Measurements from ENCODE around the gene MERTK.
A peak's percentile ranks its signal among the peaks of the same experiment; 100 is the strongest.

The MERTK gene

DNA sequence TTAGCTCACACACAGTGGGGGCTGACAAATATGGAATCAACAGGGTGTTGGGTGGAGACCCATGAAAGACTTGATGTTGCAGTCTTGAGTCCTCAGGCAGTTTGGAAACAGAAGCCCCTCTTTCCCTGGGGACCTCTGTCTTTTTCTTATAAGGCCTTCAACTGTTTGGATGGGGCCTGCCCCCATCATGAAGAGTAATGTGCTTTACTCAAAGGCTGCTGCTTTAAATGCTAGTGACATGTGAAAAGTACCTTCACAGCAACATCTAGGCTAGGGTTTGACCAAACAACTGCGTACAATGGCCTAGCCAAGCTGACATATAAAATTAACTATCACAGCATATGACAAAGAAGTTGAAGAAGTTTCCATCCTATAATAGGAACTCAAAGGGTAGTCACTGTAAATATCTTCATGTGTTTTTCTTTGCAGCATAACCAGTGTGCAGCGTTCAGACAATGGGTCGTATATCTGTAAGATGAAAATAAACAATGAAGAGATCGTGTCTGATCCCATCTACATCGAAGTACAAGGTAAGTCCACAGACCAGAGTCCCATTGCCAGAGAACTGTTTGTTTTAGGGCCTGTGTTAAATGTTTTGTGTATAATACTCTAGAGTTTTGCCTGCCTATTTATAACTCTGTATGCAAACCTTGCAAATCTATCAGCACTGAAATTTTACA lies 46.3 kb downstream of the MERTK start:
- H3K27me3 ChIP-seq, result no peaks in the 10 kb centered on the region
- H3K4me1 ChIP-seq, result peaks cover 0 to 32% (median 0%) of the 10 kb centered on the region in 10 experiments; a peak in 4 of 20 replicates
- no peak overlapping the region for H3K27ac ChIP-seq
- H4K20me1 ChIP-seq, result peaks cover 0 to 95% (median 0%) of the 10 kb centered on the region in 11 experiments; a peak in 6 of 22 replicates
- no peak overlapping the region for H3K4me2 ChIP-seq
- H3K9me3 ChIP-seq (replicated peaks in 1 of 11), result no peaks in the 10 kb centered on the region
- TF ChIP-seq Cebpa-rat (IDR thresholded peaks at IDR 0.05), result no peak
- H3K4me3 ChIP-seq, result no peak overlapping the region
- no peak overlapping the region for H3K9ac ChIP-seq
- peaks cover 0 to 97% (median 0%) of the 10 kb centered on the region in 11 experiments; a peak in 6 of 22 replicates for H3K36me3 ChIP-seq

DNA sequence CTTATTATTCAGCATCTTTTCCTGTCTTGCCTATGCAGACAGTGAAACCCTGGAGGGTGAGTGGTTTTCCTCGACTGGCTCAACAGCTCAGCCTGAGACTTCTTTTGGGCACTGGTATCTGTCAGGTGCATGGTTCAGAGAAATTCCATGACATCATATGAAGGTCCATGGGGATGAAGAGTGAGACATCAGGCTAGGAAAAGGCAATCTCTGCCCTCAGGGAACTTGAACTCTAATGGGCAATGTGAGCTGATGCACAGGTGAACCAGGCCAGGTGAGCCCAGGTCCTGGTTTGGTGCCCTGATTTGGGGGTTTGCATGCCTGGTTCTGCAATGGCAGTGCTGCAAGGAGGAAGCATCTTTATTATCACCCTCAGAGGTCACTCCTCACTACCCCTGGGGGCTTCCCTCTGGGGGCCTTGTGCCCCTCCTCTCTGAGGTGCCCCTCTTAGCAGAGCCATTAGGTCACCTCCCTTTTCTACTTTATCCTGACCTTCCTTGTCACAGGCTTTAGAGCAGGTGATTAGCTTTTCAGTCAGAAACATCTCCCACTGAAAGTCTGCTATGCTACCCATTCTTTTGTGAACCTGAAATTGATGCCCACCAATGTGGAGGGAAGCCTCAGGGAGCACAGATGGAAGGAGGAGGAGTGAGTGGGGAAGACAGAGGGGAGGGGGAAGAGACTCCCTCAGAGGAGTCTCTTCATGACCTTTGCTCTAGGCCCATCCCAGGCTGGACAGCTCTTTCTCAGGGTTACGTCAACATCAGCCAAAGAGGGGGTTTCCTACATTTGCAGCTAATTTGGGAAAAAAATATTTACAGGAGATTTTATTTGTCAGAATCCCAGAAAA lies 47.3 kb downstream of the MERTK start:
- Histone ChIP-seq H3K27me3 (no peaks in the 10 kb centered on the region), H3K36me3 (peaks cover 0 to 97% (median 0%) of the 10 kb centered on the region in 11 experiments; a peak in 6 of 22 replicates), H3K4me1 (peaks cover 0 to 32% (median 0%) of the 10 kb centered on the region in 10 experiments; a peak in 5 of 20 replicates), H3K27ac (no peak overlapping the region), H3K4me3 (no peak overlapping the region), H4K20me1 (peaks cover 0 to 95% (median 0%) of the 10 kb centered on the region in 11 experiments; a peak in 6 of 22 replicates), H3K9ac (no peak overlapping the region), H3K9me3 (replicated peaks in 1 of 11) (no peaks in the 10 kb centered on the region), H3K4me2 (no peak overlapping the region)
- no peak for TF ChIP-seq Cebpa-rat (IDR thresholded peaks at IDR 0.05)

DNA sequence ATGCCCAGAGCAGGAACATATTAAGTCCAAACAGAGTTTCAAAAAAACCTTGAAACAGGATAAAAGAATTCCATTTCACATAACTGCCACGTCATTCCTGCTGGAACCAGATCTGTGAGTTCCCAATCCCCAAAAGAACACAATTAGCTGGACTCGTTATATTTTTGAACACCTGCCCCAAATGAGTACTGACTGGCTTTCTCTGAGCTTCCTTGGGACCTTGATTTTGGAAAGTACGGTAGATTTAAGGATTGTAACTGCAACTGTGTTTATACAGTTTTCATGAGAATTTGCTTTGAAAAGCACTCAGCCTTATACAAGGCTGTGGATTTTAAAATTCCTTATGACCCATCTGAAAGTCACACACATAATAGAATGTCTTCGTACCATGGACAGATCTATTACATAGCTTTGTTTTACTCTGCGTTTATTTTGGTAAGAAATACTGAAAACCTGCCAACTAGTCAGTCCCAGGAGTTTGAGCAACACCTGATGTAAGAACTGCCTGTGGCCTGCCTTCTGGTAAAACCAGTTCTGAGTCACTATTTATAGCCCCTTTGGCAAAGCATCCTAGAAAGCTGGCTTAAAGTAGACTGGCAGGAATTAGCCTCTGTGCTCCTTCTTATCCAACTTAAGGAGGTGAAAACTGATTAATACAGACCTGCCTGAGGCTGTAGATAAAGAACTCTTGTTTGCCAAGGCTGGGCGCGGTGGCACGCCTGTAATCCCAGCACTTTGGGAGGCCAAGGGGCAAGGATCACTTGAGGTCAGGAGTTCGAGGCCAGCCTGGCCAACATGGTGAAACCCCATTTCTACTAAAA lies 48.1 kb downstream of the MERTK start:
- Histone ChIP-seq H3K27ac (no peak overlapping the region), H3K4me3 (no peak overlapping the region), H4K20me1 (peaks cover 0 to 91% (median 0%) of the 10 kb centered on the region in 11 experiments; a peak in 6 of 22 replicates), H3K4me1 (peaks cover 0 to 32% (median 0%) of the 10 kb centered on the region in 10 experiments; a peak in 5 of 20 replicates), H3K4me2 (no peak overlapping the region), H3K9ac (no peak overlapping the region), H3K36me3 (peaks cover 0 to 92% (median 0%) of the 10 kb centered on the region in 11 experiments; a peak in 6 of 22 replicates), H3K27me3 (no peaks in the 10 kb centered on the region), H3K9me3 (replicated peaks in 1 of 11) (no peaks in the 10 kb centered on the region)
- TF ChIP-seq Cebpa-rat (IDR thresholded peaks at IDR 0.05), result no peak

DNA sequence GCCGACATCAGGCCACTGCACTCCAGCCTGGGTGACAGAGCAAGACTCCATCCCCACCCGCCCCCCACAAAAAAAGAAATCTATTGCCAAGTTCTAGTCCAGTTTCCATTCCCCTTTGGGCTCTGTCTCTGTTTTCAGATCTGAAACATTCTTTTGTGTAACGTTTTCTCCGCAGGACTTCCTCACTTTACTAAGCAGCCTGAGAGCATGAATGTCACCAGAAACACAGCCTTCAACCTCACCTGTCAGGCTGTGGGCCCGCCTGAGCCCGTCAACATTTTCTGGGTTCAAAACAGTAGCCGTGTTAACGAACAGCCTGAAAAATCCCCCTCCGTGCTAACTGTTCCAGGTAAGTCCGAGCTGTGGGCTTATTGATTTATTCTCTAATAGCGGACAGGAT lies 48.8 kb downstream of the MERTK start:
- no peak for TF ChIP-seq Cebpa-rat (IDR thresholded peaks at IDR 0.05)
- Histone ChIP-seq H3K4me1 (peaks cover 0 to 32% (median 0%) of the 10 kb centered on the region in 10 experiments; a peak in 5 of 20 replicates), H3K4me3 (no peak overlapping the region), H4K20me1 (peaks cover 0 to 87% (median 0%) of the 10 kb centered on the region in 11 experiments; a peak in 6 of 22 replicates), H3K9ac (no peak overlapping the region), H3K27ac (no peak overlapping the region), H3K9me3 (replicated peaks in 1 of 11) (no peaks in the 10 kb centered on the region), H3K36me3 (peaks cover 0 to 92% (median 0%) of the 10 kb centered on the region in 11 experiments; a peak in 6 of 22 replicates), H3K4me2 (peak overlapping the region in 1 of 11 experiments; percentile 38; a peak in 2 of 22 replicates), H3K27me3 (no peaks in the 10 kb centered on the region)

DNA sequence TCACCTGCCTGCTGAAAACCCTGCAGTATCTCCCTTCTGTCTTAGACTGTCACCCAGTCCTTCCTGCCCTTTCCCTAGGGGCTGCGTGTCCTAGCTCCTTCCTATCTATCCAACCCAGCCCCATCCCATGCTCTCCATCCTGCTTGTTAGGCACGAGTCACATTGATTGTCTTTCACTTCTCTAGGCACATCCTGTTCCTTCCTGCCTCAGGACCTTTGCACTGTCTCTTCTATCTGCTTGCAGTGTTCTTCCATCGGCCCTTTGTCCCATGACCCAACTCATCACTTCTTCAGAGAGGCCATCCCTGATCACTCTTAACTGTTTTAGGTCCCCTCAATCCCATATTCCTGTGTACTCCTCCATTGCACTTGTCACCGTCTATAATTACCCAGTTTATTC lies 50.4 kb downstream of the MERTK start:
- no peak for TF ChIP-seq Cebpa-rat (IDR thresholded peaks at IDR 0.05)
- Histone ChIP-seq H3K27ac (no peak overlapping the region), H3K27me3 (no peaks in the 10 kb centered on the region), H3K4me3 (no peak overlapping the region), H3K4me2 (peak overlapping the region in 1 of 11 experiments; percentile 53; a peak in 1 of 22 replicates), H3K36me3 (peaks cover 0 to 92% (median 0%) of the 10 kb centered on the region in 11 experiments; a peak in 6 of 22 replicates), H3K9me3 (replicated peaks in 1 of 11) (no peaks in the 10 kb centered on the region), H3K4me1 (peaks cover 0 to 42% (median 0%) of the 10 kb centered on the region in 10 experiments; a peak in 5 of 20 replicates), H4K20me1 (peaks cover 0 to 86% (median 0%) of the 10 kb centered on the region in 11 experiments; a peak in 5 of 22 replicates), H3K9ac (no peak overlapping the region)

DNA sequence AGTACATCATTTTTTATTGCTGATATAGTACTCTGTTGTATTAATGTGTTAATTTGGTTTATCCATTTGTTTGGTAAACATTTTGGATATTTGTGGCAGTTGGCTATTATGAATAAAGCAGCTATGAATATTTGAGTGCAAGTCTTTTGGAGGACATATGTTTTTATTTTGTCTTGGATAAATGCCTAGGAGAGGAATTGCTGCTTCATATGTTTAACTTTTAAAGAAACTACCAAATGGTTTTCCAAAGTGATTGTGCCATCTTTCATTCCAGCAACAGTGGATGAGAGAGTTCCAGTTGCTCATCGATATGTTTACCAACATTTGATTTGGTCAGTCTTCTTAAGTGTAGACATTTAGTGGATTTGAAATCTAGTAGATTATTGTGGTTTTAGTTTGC lies 51.8 kb downstream of the MERTK start:
- TF ChIP-seq Cebpa-rat (IDR thresholded peaks at IDR 0.05), result no peak

DNA sequence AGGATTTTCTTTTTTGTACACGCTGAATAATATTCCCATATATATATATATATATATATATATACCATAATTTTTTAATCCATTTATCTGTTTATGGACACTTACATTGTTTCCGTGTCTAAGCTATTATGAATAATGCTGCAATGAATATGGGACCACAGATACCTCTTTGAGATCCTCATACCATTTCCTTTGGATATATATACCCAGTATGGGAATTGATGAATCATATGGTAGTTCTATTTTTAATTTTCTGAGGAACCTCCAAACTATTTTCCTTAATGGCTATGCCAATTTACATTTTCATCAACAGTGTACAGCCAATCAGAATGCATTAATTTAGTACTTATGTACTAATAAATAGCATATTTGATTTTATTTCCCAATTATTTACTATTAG lies 53.1 kb downstream of the MERTK start:
- Histone ChIP-seq H3K9me3 (replicated peaks in 1 of 11) (no peaks in the 10 kb centered on the region), H4K20me1 (peaks cover 0 to 77% (median 0%) of the 10 kb centered on the region in 11 experiments; a peak in 5 of 22 replicates), H3K9ac (no peak overlapping the region), H3K4me3 (no peak overlapping the region), H3K36me3 (peaks cover 0 to 94% (median 0%) of the 10 kb centered on the region in 11 experiments; a peak in 6 of 22 replicates), H3K27me3 (no peaks in the 10 kb centered on the region), H3K27ac (no peak overlapping the region), H3K4me1 (peaks cover 0 to 69% (median 0%) of the 10 kb centered on the region in 10 experiments; a peak in 6 of 20 replicates), H3K4me2 (no peak overlapping the region)
- no peak for TF ChIP-seq Cebpa-rat (IDR thresholded peaks at IDR 0.05)

More for the DNA sequence above, 51.8 kb downstream of the MERTK start:
- Histone ChIP-seq H3K4me2 (no peak overlapping the region; a peak in 1 of 22 replicates), H3K27me3 (no peaks in the 10 kb centered on the region), H3K9me3 (replicated peaks in 1 of 11) (no peaks in the 10 kb centered on the region), H3K4me3 (no peak overlapping the region), H4K20me1 (peaks cover 0 to 86% (median 0%) of the 10 kb centered on the region in 11 experiments; a peak in 5 of 22 replicates), H3K27ac (no peak overlapping the region), H3K4me1 (peaks cover 0 to 57% (median 0%) of the 10 kb centered on the region in 10 experiments; a peak in 6 of 20 replicates), H3K36me3 (peaks cover 0 to 94% (median 0%) of the 10 kb centered on the region in 11 experiments; a peak in 6 of 22 replicates), H3K9ac (no peak overlapping the region)

DNA sequence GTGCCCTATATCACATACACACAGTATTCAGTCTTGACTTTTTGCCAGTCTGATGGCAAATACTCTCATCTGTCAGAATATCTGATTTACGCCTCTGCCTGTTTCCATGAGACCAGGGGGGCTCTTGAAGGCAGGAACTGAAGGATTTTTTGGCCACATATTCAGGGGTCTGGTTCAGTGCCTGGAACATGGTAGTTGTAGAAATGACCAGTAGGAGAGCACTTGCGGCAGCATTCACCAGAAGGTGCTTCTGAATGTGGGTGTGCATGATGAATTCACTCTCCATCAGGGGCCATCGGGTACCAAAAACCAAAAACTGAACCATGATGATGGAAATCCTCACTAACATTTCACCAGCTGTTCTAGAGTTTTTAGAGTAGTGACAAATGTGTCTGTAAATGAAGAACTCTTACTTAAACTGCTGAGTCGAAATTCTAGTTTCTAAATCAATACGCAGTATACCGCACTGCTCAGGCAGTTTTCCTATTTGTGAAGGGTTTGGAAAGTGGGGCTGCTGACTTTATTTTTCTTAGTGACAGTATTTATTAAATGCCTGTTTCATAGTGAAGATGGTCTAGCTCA lies 54.6 kb downstream of the MERTK start:
- peaks cover 0 to 78% (median 0%) of the 10 kb centered on the region in 10 experiments; a peak in 5 of 20 replicates for H3K4me1 ChIP-seq
- H3K9me3 ChIP-seq (replicated peaks in 1 of 11), result no peaks in the 10 kb centered on the region
- no peak overlapping the region for H3K4me3 ChIP-seq
- peaks cover 0 to 71% (median 0%) of the 10 kb centered on the region in 11 experiments; a peak in 5 of 22 replicates for H4K20me1 ChIP-seq
- H3K27ac ChIP-seq, result no peak overlapping the region
- H3K36me3 ChIP-seq, result peaks cover 0 to 94% (median 0%) of the 10 kb centered on the region in 11 experiments; a peak in 6 of 22 replicates
- no peaks in the 10 kb centered on the region for H3K27me3 ChIP-seq
- TF ChIP-seq Cebpa-rat (IDR thresholded peaks at IDR 0.05), result no peak
- no peak overlapping the region for H3K4me2 ChIP-seq
- H3K9ac ChIP-seq, result no peak overlapping the region
